DOHH2 (cell line): ENCODE data around the gene TULP4.
"Not testable (repeated sequence)": the region's sequence is repeated elsewhere in the genome, so short reads cannot be mapped to it uniquely, and the experiment has no call there.

Experiments
- CTCF ChIP-seq: fragments of 200-600 bp; sonication (generic); IDR thresholded peaks from one replicate; pipeline ENCODE4 v1.5.1; 2014; ENCODE audit warnings: antibody characterized with exemption, mild to moderate bottlenecking, low read depth, low read length; ENCODE audit not compliant: poor library complexity, severe bottlenecking
- EZH2phosphoT487 ChIP-seq: fragments of 200-600 bp; sonication (generic); IDR thresholded peaks from 2 replicates; pipeline ENCODE4 v1.6.1; 2017; ENCODE audit warnings: borderline replicate concordance, mild to moderate bottlenecking, antibody characterized with exemption, low read length, moderate library complexity, mixed read lengths

GRCh38 chr6:158557110-158557509 lies 244.8 kb downstream of the TULP4 start:
- TF ChIP-seq CTCF, EZH2phosphoT487: not testable (repeated sequence)
